DOHH2 (cell line): ENCODE measurements around the gene EEFSEC.

Source experiments
- CTCF ChIP-seq: fragments of 200-600 bp; sonication (generic); IDR thresholded peaks from one replicate; pipeline ENCODE4 v1.5.1; 2014; ENCODE audit warnings: antibody characterized with exemption, mild to moderate bottlenecking, low read depth, low read length; ENCODE audit not compliant: poor library complexity, severe bottlenecking
- EZH2phosphoT487 ChIP-seq: fragments of 200-600 bp; sonication (generic); IDR thresholded peaks from 2 replicates; pipeline ENCODE4 v1.6.1; 2017; ENCODE audit warnings: borderline replicate concordance, mild to moderate bottlenecking, antibody characterized with exemption, low read length, moderate library complexity, mixed read lengths

GRCh38 chr3:128408693-128409623 lies 255.7 kb downstream of the EEFSEC start:
- TF ChIP-seq CTCF (no peak), EZH2phosphoT487 (no peak)
